Measurements from ENCODE around the gene RHEB.

Gene RHEB

GRCh38 chr7:151431281-151431767 lies 88.4 kb downstream of the RHEB start:
- H3K4me3 ChIP-seq (replicated peaks; ENCODE audit: insufficient read depth, low read length): no peak overlapping the region
- H3K27me3 ChIP-seq (ENCODE audit: insufficient read depth, poor library complexity, severe bottlenecking): no peaks in the 10 kb centered on the region
- TF ChIP-seq CTCF (IDR thresholded peaks at IDR 0.05; ENCODE audit: insufficient read depth, low read length) (no peak), POLR2AphosphoS5 (IDR thresholded peaks at IDR 0.05; ENCODE audit: low read depth) (no peak), GABPA (IDR thresholded peaks at IDR 0.05; ENCODE audit: low read depth) (no peak), SPI1 (IDR thresholded peaks at IDR 0.05; ENCODE audit: borderline replicate concordance, low read depth) (no peak), REST (IDR thresholded peaks at IDR 0.05; ENCODE audit: insufficient replicate concordance, low read depth) (no peak)
- H3K27ac ChIP-seq (replicated peaks): no peak overlapping the region
- no peak for DNase-seq (ENCODE audit: low read depth in 1 of 2, low spot score in 1 of 2)

GRCh38 chr7:151430391-151431205 lies 89.1 kb downstream of the RHEB start:
- Histone ChIP-seq H3K27me3 (ENCODE audit: insufficient read depth, poor library complexity, severe bottlenecking) (no peaks in the 10 kb centered on the region), H3K4me3 (replicated peaks; ENCODE audit: insufficient read depth, low read length) (no peak overlapping the region), H3K27ac (replicated peaks) (no peak overlapping the region)
- TF ChIP-seq CTCF (IDR thresholded peaks at IDR 0.05; ENCODE audit: insufficient read depth, low read length) (no peak), GABPA (IDR thresholded peaks at IDR 0.05; ENCODE audit: low read depth) (no peak), SPI1 (IDR thresholded peaks at IDR 0.05; ENCODE audit: borderline replicate concordance, low read depth) (no peak), POLR2AphosphoS5 (IDR thresholded peaks at IDR 0.05; ENCODE audit: low read depth) (no peak), REST (IDR thresholded peaks at IDR 0.05; ENCODE audit: insufficient replicate concordance, low read depth) (no peak)
- no peak for DNase-seq (ENCODE audit: low read depth in 1 of 2, low spot score in 1 of 2)

- Histone ChIP-seq H3K4me3 (replicated peaks; ENCODE audit: insufficient read depth, low read length) (no peak overlapping the region), H3K27me3 (ENCODE audit: insufficient read depth, poor library complexity, severe bottlenecking) (no peaks in the 10 kb centered on the region), H3K27ac (replicated peaks) (no peak overlapping the region)
- no peak for DNase-seq (ENCODE audit: low read depth in 1 of 2, low spot score in 1 of 2)
- no peak for TF ChIP-seq POLR2AphosphoS5 (IDR thresholded peaks at IDR 0.05; ENCODE audit: low read depth)
- no peak for TF ChIP-seq SPI1 (IDR thresholded peaks at IDR 0.05; ENCODE audit: borderline replicate concordance, low read depth)
- TF ChIP-seq REST (IDR thresholded peaks at IDR 0.05; ENCODE audit: insufficient replicate concordance, low read depth): no peak
- TF ChIP-seq GABPA (IDR thresholded peaks at IDR 0.05; ENCODE audit: low read depth): no peak
Measured at GRCh38 chr7:151429560-151430331, 89.9 kb downstream of the RHEB start.

Measured in HL-60 (cell line).